ENCODE data around the gene CNTN5. TPM values are rescaled to one million over a fixed set of nuclear protein-coding genes. Genes with fewer than 3 reads are reported as not detected.

CNTN5 gene
- total and polyA plus RNA-seq, 10 of the 15 experiments (the other 5 are each of a cell fraction or from before 2014, with no cell fraction given): 0.01 TPM; not detected in 9

DNA sequence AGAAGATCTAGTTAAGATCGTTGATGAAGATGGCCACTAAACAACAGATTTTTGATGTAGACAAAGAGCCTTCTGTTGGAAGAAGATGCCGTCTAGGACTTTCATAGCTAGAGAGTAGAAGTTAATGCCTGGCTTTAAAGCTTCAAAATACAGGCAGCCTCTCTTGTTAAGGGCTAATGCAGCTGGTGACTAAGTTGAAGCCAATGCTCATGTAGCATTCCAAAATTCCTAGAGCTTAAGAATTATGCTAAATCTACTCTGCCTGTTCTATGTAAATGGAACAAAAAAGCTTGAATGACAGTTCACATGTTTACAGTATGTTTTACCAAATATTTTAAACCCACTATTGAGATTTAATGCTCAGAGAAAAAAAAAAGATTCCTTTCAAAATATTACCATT, 492.6 kb downstream of the CNTN5 start:
- POLR2A ChIA-PET: no interaction called here
- no peak for FAIRE-seq
- intact Hi-C loops (cut with micrococcal nuclease; ENCODE audit: unreplicated experiment) (no loop called here), in situ Hi-C loops (cut with MboI) (no loop called here)
- no peak for ATAC-seq
- Histone ChIP-seq H3K27ac (ENCODE audit: control insufficient read depth, insufficient read depth) (no peak overlapping the region), H3K27me3 (replicated peaks in 1 of 2; ENCODE audit: control insufficient read depth in 2 of 2, insufficient read depth in 2 of 2, low read length in 1 of 2) (no peaks in the 10 kb centered on the region), H3K36me3 (ENCODE audit: control insufficient read depth in 2 of 2, insufficient read depth in 2 of 2, low read length in 1 of 2) (no peaks in the 10 kb centered on the region), H3K4me1 (ENCODE audit: control insufficient read depth, insufficient read depth, low read length) (no peaks in the 10 kb centered on the region), H3K9me3 (replicated peaks; ENCODE audit: control insufficient read depth, insufficient read depth, low read length) (no peaks in the 10 kb centered on the region), H3K79me2 (ENCODE audit: control insufficient read depth, insufficient read depth, low read length) (no peaks in the 10 kb centered on the region), H2AFZ (ENCODE audit: control insufficient read depth, low read depth, low read length) (no peak overlapping the region), H4K20me1 (ENCODE audit: control insufficient read depth, insufficient read depth) (no peaks in the 10 kb centered on the region), H3K4me2 (ENCODE audit: control insufficient read depth, insufficient read depth) (no peak overlapping the region), H3K9ac (ENCODE audit: control insufficient read depth, insufficient read depth, low read length) (no peak overlapping the region), H3K4me3 (no peak overlapping the region)
- CTCF ChIA-PET: interaction anchor here (0.6 to 1.2 kb wide), 2 partner anchors 46 to 224 kb away, joined by 3 read pairs; no protein-coding TSS in a partner anchor
- SMC1A ChIA-PET (ENCODE audit: uncharacterized antibody, unreplicated experiment): interaction anchor here (0.8 to 1.4 kb wide), 4 partner anchors 8 to 18 kb away, joined by 3 to 6 read pairs (median 4); no protein-coding TSS in a partner anchor
- 16% methylated on average over 2 of the region's 2 CpGs for WGBS (ENCODE audit: insufficient coverage, insufficient replicate concordance, low lambda C conversion rate, missing lambda C conversion rate)
- RAD21 ChIA-PET (ENCODE audit: unreplicated experiment): no interaction called here
- no peak for TF ChIP-seq IRF4 (IDR thresholded peaks at IDR 0.05; ENCODE audit: low read depth, low read length)
- no peak for TF ChIP-seq POU2F2 (IDR thresholded peaks at IDR 0.05; ENCODE audit: borderline replicate concordance, low read depth, low read length)
- TF ChIP-seq IKZF2 (IDR thresholded peaks at IDR 0.05): no peak
- TF ChIP-seq KAT2A (conservative IDR thresholded peaks at IDR 0.05; ENCODE audit: control insufficient read depth, low read depth, low read length): no peak
- no peak for TF ChIP-seq KDM1A (IDR thresholded peaks at IDR 0.05; ENCODE audit: borderline replicate concordance)
- TF ChIP-seq CBFB (IDR thresholded peaks at IDR 0.05; ENCODE audit: low read depth): no peak
- no peak for TF ChIP-seq KLF5 (IDR thresholded peaks at IDR 0.05; ENCODE audit: partially characterized antibody)
- no peak for TF ChIP-seq ASH2L (IDR thresholded peaks at IDR 0.05; ENCODE audit: borderline replicate concordance, low read depth)
- TF ChIP-seq CEBPB (IDR thresholded peaks at IDR 0.05; ENCODE audit: borderline replicate concordance in 1 of 2, low read depth in 2 of 2, low read length in 2 of 2): no peak
- TF ChIP-seq ZNF217 (IDR thresholded peaks at IDR 0.05): no peak
- TF ChIP-seq POLR2AphosphoS5 (IDR thresholded peaks at IDR 0.05; ENCODE audit: low read length): no peak
- TF ChIP-seq SMARCA5 (IDR thresholded peaks at IDR 0.05): no peak
- BruUV-seq (replicated peaks): no TSS peak
- no peak for DNase-seq (ENCODE audit: low read depth, low spot score)
